Activated B cell treated with CpG ODN at 0.5 μM for 24 hours (primary cell): Measurements from ENCODE around the gene SCARB2. TPM values are rescaled to one million over a fixed set of nuclear protein-coding genes. Genes with fewer than 3 reads are reported as not detected.
"Not testable (repeated sequence)": the region's sequence is repeated elsewhere in the genome, so short reads cannot be mapped to it uniquely, and the experiment has no call there.

Experiments
- ATAC-seq: fragments of 200-7000 bp; cut with Tn5 transposase; one replicate; pipeline ENCODE4 v1.10.0; 2021; ENCODE audit warnings: low read depth, mild to moderate bottlenecking, moderate library complexity
- CTCF ChIA-PET: fragments of 350-600 bp; sonication (Branson Sonifier 250); formaldehyde crosslinking; loops from one replicate; lab custom pipeline; 2021; ENCODE audit warnings: antibody characterized with exemption; lab: Charles Lee
- POLR2A ChIA-PET: fragments of 350-600 bp; sonication (Branson Sonifier 250); formaldehyde crosslinking; loops from one replicate; lab custom pipeline; 2021; ENCODE audit warnings: antibody characterized with exemption; lab: Charles Lee
- DNase-seq: peaks from one replicate; pipeline ENCODE4 v3.0.0; 2022
- H3K27ac Mint-ChIP-seq: one replicate; pipeline ENCODE4 v1.8.0; 2020; ENCODE audit warnings: mixed read lengths
- H3K27me3 Mint-ChIP-seq: one replicate; pipeline ENCODE4 v1.8.0; 2021; ENCODE audit warnings: mixed read lengths
- H3K36me3 Mint-ChIP-seq: one replicate; pipeline ENCODE4 v1.8.0; 2021; ENCODE audit warnings: low read depth, mixed read lengths
- H3K4me1 Mint-ChIP-seq: one replicate; pipeline ENCODE4 v1.8.0; 2021; ENCODE audit warnings: mixed read lengths
- H3K4me3 Mint-ChIP-seq: one replicate; pipeline ENCODE4 v1.8.0; 2020; ENCODE audit warnings: mild to moderate bottlenecking, mixed read lengths
- H3K9me3 Mint-ChIP-seq: one replicate; pipeline ENCODE4 v1.8.0; 2020; ENCODE audit warnings: mixed read lengths
- intact Hi-C: fragments of 100-400 bp; cut with micrococcal nuclease; formaldehyde crosslinking; loops from one replicate; pipeline ENCODE4 v1.15.1; 2024
- total RNA-seq: library from RNA; stranded (reverse); gene quantifications from 2 replicates; pipeline ENCODE4 v1.2.3, GENCODE V29; 2022
- TF ChIP-seq, protein P1 (sequence below): fragments of 200-600 bp; IDR thresholded peaks from one replicate; pipeline ENCODE4 v1.8.0; 2022; ENCODE audit warnings: antibody characterized with exemption, mild to moderate bottlenecking

The SCARB2 gene
- total RNA-seq, 1 donor from 2014 or later = 21.8 TPM

DNA sequence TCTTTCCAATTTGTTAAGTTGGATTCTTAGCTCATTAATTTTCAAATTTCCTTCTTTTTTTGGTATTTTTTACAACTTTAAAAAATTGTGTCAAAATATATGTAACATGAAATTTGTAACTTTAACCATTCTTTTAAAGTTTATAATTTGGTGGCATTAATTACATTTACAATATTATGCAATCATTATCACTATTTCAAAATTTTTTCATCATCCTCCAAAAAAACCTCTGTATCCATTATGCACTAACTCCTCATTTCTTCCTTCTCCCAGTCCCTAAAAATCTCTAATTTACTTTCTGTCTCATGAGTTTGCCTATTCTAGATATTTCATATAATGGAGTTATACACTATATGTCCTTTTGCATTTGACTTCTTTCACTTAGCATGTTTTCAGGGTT, 33.2 kb upstream of the SCARB2 start:
- CTCF ChIA-PET = no interaction called here
- Mint-ChIP-seq H3K27me3 (peaks cover 45% of the 10 kb centered on the region), H3K36me3 (no peaks in the 10 kb centered on the region), H3K4me3 (no peak overlapping the region), H3K4me1 (peaks cover 6% of the 10 kb centered on the region), H3K27ac (no peak overlapping the region), H3K9me3 (peaks cover 2% of the 10 kb centered on the region)
- POLR2A ChIA-PET = no interaction called here
- ATAC-seq = no peak
- intact Hi-C loops = no loop called here
- TF ChIP-seq, protein P1, sequence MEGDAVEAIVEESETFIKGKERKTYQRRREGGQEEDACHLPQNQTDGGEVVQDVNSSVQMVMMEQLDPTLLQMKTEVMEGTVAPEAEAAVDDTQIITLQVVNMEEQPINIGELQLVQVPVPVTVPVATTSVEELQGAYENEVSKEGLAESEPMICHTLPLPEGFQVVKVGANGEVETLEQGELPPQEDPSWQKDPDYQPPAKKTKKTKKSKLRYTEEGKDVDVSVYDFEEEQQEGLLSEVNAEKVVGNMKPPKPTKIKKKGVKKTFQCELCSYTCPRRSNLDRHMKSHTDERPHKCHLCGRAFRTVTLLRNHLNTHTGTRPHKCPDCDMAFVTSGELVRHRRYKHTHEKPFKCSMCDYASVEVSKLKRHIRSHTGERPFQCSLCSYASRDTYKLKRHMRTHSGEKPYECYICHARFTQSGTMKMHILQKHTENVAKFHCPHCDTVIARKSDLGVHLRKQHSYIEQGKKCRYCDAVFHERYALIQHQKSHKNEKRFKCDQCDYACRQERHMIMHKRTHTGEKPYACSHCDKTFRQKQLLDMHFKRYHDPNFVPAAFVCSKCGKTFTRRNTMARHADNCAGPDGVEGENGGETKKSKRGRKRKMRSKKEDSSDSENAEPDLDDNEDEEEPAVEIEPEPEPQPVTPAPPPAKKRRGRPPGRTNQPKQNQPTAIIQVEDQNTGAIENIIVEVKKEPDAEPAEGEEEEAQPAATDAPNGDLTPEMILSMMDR = no peak
- DNase-seq = no peak

DNA sequence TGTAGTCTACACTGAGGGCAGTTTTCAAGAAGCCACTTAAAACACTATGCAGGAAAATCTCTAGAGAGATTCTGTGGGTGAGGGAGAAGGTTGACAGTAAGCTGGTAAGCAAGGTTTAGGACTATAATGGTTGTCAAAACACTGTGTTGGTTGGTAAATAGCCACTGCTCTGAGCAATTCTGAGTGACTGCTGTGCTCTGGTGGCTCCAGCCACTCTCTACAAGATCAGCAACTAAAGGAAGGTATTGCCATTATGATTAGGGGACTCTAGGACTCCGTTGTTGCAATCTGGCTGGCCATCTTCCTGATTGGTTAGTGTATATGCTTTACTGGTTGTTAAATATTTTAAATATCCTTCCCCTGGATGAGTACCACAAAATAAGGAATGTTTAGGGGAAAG, 32.4 kb upstream of the SCARB2 start:
- Mint-ChIP-seq H3K27me3 (peaks cover 43% of the 10 kb centered on the region), H3K4me3 (no peak overlapping the region), H3K9me3 (peaks cover 3% of the 10 kb centered on the region), H3K36me3 (no peaks in the 10 kb centered on the region), H3K4me1 (peaks cover 2% of the 10 kb centered on the region), H3K27ac (no peak overlapping the region)
- ATAC-seq (no peak), DNase-seq (no peak)
- TF ChIP-seq, protein P1 = no peak
- POLR2A ChIA-PET = no interaction called here
- intact Hi-C loops = no loop called here
- CTCF ChIA-PET = no interaction called here

DNA sequence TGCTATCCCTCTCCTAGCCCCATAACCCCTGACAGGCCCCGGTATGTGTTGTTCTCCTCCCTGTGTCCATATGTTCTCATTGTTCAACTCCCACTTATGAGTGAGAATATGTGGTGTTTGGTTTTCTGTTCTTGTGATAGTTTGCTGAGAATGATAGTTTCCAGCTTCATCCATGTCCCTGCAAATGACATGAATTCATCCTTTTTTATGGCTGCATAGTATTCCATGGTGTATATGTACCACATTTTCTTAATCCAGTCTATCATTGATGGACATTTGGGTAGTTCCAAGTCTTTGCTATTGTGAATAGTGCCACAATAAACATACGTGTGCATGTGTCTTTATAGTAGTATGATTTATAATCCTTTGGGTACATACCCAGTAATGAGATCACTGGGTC, 30.3 kb upstream of the SCARB2 start:
- H3K27me3 Mint-ChIP-seq = peaks cover 28% of the 10 kb centered on the region
- POLR2A ChIA-PET, H3K4me3 Mint-ChIP-seq, DNase-seq, H3K27ac Mint-ChIP-seq, H3K36me3 Mint-ChIP-seq, intact Hi-C loops, CTCF ChIA-PET, H3K4me1 Mint-ChIP-seq, ATAC-seq: not testable (repeated sequence)
- peaks cover 19% of the 10 kb centered on the region for H3K9me3 Mint-ChIP-seq

DNA sequence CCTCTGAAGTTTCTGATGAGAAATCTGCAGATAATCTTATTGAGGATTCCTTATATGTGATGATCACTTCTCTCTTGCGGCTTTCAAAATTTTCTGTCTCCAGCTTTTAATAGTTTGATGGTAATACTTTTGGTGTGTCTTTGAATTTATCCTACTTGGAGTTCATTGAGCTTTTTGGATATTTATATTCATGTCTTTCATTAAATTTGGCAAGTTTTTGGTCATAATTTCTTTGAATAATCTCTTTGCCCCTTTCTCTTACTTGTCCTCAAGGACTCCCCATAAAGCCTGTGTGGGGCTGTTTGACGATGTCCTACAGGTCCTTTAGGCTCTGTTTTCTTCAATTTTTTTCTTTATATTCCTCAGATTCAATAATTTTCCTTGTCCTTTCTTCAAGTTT, 26.6 kb upstream of the SCARB2 start:
- POLR2A ChIA-PET = no interaction called here
- peaks cover 21% of the 10 kb centered on the region for H3K9me3 Mint-ChIP-seq

DNA sequence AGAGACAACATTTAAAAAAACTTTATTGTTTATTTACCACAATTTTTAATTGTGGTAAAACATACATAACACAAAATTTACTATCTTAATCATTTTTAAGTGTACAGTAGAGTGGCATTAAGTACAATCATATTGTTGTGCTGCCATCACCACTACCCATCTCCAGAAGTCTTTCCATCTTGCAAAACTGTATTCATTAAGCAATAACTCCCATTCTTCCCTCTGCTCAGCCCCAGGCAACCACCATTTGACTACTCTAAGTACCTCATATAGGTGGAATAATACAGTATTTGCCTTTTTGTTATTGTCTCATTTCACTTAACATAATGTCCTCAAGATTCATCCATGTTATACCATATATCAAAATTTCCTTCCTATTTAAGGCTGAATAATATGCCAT, 25.1 kb upstream of the SCARB2 start:
- CTCF ChIA-PET = no interaction called here
- ATAC-seq (no peak), DNase-seq (no peak)
- TF ChIP-seq, protein P1 = no peak
- H3K9me3 Mint-ChIP-seq = peaks cover 18% of the 10 kb centered on the region
- POLR2A ChIA-PET = no interaction called here
- no peak overlapping the region for H3K4me3 Mint-ChIP-seq
- H3K4me1 Mint-ChIP-seq = no peaks in the 10 kb centered on the region
- peaks cover 9% of the 10 kb centered on the region for H3K27me3 Mint-ChIP-seq
- H3K27ac Mint-ChIP-seq = no peak overlapping the region
- H3K36me3 Mint-ChIP-seq = no peaks in the 10 kb centered on the region
- intact Hi-C loops = no loop called here

More for the DNA sequence above, 26.6 kb upstream of the SCARB2 start:
- H3K36me3 Mint-ChIP-seq = no peaks in the 10 kb centered on the region
- TF ChIP-seq, protein P1 = no peak
- H3K27ac Mint-ChIP-seq = no peak overlapping the region
- ATAC-seq (no peak), DNase-seq (no peak)
- H3K27me3 Mint-ChIP-seq = peaks cover 13% of the 10 kb centered on the region
- no peaks in the 10 kb centered on the region for H3K4me1 Mint-ChIP-seq
- no peak overlapping the region for H3K4me3 Mint-ChIP-seq
- intact Hi-C loops = no loop called here
- CTCF ChIA-PET = no interaction called here

DNA sequence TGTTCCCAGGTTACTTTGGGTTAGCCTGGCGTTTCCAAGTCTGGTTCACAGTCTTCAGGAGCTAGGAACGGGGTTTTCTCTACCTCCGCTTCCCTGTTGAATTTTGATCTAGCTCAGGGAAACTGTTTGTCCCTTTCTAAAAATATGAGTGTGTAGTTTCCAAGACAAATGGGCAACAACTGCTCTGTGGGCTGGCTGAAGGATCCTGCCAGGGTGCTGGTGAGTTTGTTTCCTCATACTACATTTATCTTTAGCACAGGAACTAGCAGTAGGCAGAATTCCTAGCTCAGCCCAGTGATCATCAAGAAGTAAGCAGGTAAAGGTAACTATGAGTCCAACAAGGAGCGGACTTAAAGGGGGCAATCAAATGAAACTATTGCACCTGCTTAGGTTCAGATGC, 24.6 kb upstream of the SCARB2 start:
- no peak overlapping the region for H3K4me3 Mint-ChIP-seq
- no peaks in the 10 kb centered on the region for H3K4me1 Mint-ChIP-seq
- TF ChIP-seq, protein P1 = no peak
- ATAC-seq = no peak
- intact Hi-C loops = no loop called here
- H3K27ac Mint-ChIP-seq = no peak overlapping the region
- H3K36me3 Mint-ChIP-seq = no peaks in the 10 kb centered on the region
- ChIA-PET POLR2A (no interaction called here), CTCF (no interaction called here)
- no peak for DNase-seq
- H3K27me3 Mint-ChIP-seq = peaks cover 7% of the 10 kb centered on the region
- H3K9me3 Mint-ChIP-seq = peaks cover 18% of the 10 kb centered on the region
